Measurements from ENCODE around the gene CR1.

DNA sequence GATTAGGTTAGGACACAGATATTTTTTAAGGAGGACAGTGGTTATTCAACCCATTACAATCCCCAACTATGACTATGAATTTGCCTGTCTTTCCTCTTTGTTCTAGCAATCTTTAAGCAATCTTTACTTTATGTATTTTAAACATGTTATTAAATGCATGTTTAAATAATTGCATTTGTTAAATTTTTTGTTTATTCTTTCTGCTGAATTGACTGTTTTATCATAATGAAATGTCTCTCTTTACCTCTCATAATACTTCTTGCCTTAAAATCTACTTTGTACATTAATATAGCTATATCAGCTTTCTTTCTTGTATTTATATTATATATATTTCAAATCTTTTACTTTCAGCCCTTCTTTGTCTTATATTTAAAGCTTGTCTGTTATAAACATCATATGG is 195.1 kb downstream of the CR1 start:
- no peak for TF ChIP-seq POLR2AphosphoS5 (IDR thresholded peaks at IDR 0.05; ENCODE audit: low read depth, low read length)
- TF ChIP-seq, protein P1, sequence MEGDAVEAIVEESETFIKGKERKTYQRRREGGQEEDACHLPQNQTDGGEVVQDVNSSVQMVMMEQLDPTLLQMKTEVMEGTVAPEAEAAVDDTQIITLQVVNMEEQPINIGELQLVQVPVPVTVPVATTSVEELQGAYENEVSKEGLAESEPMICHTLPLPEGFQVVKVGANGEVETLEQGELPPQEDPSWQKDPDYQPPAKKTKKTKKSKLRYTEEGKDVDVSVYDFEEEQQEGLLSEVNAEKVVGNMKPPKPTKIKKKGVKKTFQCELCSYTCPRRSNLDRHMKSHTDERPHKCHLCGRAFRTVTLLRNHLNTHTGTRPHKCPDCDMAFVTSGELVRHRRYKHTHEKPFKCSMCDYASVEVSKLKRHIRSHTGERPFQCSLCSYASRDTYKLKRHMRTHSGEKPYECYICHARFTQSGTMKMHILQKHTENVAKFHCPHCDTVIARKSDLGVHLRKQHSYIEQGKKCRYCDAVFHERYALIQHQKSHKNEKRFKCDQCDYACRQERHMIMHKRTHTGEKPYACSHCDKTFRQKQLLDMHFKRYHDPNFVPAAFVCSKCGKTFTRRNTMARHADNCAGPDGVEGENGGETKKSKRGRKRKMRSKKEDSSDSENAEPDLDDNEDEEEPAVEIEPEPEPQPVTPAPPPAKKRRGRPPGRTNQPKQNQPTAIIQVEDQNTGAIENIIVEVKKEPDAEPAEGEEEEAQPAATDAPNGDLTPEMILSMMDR (IDR thresholded peaks at IDR 0.05; ENCODE audit: control extremely low read depth in 1 of 3, insufficient read depth in 1 of 3, low read depth in 1 of 3, low read length in 3 of 3): no peak
- TF ChIP-seq, protein P2, sequence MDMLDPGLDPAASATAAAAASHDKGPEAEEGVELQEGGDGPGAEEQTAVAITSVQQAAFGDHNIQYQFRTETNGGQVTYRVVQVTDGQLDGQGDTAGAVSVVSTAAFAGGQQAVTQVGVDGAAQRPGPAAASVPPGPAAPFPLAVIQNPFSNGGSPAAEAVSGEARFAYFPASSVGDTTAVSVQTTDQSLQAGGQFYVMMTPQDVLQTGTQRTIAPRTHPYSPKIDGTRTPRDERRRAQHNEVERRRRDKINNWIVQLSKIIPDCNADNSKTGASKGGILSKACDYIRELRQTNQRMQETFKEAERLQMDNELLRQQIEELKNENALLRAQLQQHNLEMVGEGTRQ (IDR thresholded peaks at IDR 0.05; ENCODE audit: low read length): no peak
- no peak for TF ChIP-seq EZH2 (IDR thresholded peaks at IDR 0.05; ENCODE audit: low read depth, low read length, severe bottlenecking)
- no peak for TF ChIP-seq EP300 (IDR thresholded peaks at IDR 0.05; ENCODE audit: borderline replicate concordance in 1 of 2, low read depth in 2 of 2, low read length in 2 of 2)
- TF ChIP-seq, protein P3, sequence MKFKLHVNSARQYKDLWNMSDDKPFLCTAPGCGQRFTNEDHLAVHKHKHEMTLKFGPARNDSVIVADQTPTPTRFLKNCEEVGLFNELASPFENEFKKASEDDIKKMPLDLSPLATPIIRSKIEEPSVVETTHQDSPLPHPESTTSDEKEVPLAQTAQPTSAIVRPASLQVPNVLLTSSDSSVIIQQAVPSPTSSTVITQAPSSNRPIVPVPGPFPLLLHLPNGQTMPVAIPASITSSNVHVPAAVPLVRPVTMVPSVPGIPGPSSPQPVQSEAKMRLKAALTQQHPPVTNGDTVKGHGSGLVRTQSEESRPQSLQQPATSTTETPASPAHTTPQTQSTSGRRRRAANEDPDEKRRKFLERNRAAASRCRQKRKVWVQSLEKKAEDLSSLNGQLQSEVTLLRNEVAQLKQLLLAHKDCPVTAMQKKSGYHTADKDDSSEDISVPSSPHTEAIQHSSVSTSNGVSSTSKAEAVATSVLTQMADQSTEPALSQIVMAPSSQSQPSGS (IDR thresholded peaks at IDR 0.05; ENCODE audit: low read length): no peak
- no peak for TF ChIP-seq JUN (IDR thresholded peaks at IDR 0.05; ENCODE audit: low read depth, low read length)
- TF ChIP-seq HDAC6 (IDR thresholded peaks at IDR 0.05; ENCODE audit: low read depth, low read length): no peak
